Retinal pigment epithelial cell (primary cell): ENCODE results near the gene FBXO31.

Experiments used
- DNase-seq: peaks from one replicate; pipeline ENCODE4 v3.0.0-alpha.2; 2010; ENCODE audit warnings: low read depth
- H3K4me3 ChIP-seq: 2 replicates; pipeline ENCODE4 v1.5.1; 2011; ENCODE audit warnings: mild to moderate bottlenecking, low read length, control low read depth, moderate library complexity
- TF ChIP-seq, protein P1 (sequence below): conservative IDR thresholded peaks from 2 replicates; pipeline ENCODE4 v1.5.1; 2011; ENCODE audit warnings: low read depth, low read length, control low read depth, inconsistent platforms

The FBXO31 gene

DNA sequence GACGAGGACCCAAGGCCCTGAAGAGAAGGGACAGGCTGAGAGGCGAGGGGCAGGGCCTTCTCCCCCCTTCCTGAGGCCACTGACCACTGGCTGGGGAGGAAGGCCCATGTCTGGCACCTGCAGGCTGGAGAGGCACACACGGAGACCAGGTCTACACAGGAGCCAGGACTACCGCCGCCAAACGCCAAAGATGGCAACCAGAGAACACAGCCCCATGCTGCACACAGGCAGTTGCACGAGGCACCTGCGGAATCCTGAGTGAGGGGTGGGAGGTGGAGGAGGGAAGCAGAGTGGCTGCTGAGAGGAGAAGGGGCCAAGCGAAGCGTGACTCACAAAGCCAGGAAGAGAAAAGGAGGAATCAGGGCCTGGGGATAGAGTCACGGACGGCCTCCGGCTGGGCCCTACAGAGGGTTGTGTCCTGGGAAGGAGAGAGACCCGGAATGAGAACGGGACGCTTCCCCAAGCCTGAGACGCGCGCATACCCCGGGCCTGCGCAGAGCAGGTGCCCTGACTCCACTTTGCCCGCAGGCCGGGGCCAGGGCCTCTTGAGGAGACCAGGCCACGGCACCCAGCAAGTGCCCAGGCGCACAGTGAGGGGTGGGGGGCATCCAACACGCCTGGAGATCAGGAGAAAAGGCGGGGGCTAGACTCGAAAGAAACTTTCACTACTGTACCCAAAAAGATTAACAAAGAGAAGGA lies 37.7 kb downstream of the FBXO31 start:
- TF ChIP-seq, protein P1, sequence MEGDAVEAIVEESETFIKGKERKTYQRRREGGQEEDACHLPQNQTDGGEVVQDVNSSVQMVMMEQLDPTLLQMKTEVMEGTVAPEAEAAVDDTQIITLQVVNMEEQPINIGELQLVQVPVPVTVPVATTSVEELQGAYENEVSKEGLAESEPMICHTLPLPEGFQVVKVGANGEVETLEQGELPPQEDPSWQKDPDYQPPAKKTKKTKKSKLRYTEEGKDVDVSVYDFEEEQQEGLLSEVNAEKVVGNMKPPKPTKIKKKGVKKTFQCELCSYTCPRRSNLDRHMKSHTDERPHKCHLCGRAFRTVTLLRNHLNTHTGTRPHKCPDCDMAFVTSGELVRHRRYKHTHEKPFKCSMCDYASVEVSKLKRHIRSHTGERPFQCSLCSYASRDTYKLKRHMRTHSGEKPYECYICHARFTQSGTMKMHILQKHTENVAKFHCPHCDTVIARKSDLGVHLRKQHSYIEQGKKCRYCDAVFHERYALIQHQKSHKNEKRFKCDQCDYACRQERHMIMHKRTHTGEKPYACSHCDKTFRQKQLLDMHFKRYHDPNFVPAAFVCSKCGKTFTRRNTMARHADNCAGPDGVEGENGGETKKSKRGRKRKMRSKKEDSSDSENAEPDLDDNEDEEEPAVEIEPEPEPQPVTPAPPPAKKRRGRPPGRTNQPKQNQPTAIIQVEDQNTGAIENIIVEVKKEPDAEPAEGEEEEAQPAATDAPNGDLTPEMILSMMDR = no peak
- DNase-seq = no peak
- no peak overlapping the region for H3K4me3 ChIP-seq

DNA sequence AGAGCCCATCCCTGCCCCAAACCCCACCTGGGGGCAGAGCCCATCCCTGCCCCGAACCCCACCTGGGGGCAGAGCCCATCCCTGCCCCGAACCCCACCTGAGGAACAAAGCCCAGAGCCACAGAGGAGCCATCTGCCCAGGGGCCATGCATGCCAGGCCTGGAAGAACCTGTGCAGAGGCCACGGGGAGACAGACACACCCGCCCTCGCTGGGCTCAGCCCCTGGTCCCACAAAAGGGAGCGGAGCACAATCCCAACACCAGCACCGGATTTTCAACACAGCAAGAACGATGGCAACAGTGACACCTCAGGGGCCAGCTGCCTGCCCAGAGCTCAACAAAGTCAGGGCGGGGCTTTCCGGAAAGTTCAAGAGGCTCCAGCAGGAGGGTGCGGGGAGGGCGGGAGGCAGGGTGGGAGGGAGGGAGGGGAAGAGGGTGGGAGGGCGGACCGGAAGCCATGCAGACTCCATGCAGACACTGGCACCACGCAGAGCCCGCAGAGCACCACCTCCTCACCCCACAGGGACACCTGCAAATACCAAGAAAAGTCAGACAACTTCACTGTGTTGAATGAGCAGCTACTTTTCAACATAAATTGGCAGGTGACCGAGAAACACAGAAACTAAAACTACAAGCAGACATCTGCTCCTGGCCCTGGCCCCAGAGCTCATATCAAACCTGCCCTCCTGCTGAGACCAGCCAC lies 38.5 kb downstream of the FBXO31 start:
- H3K4me3 ChIP-seq = no peak overlapping the region
- DNase-seq = no peak
- TF ChIP-seq, protein P1 = no peak

DNA sequence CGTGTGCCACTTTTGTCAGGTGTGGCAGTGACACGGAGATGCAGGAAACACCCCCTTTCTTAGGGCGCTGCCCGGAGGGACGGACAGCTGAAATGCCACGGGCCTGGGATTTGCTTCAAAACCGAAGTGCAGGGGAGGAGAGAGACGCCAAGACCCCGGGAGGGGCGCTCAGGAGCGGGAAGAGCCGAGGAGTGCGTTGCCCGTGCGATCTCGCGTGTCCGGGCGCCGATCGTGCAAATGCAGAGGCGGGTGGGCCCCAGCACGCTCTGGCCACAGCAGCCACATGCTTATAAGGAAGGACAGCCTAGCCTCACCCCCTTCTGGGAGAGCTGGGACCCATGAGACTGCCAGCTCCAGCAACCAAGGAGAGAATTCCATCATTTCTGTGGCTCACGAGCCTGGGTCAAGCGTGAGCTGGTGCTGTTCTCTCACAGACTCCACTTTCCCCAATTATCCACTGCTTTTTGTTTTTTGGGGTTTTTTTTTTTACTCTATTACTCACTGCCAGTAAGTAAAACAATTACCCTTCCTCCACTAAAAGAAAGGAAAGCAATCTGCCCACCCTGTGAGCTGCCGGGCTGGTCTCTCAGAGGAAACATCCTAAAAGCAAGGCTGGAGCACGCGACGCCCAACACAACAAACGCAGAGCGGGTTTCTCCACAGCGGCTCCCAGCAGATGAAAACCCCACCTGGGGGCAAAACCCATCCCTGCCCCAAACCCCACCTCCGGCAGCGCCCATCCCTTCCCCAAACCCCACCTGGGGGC lies 39.2 kb downstream of the FBXO31 start:
- no peak overlapping the region for H3K4me3 ChIP-seq
- TF ChIP-seq, protein P1 = no peak
- no peak for DNase-seq

DNA sequence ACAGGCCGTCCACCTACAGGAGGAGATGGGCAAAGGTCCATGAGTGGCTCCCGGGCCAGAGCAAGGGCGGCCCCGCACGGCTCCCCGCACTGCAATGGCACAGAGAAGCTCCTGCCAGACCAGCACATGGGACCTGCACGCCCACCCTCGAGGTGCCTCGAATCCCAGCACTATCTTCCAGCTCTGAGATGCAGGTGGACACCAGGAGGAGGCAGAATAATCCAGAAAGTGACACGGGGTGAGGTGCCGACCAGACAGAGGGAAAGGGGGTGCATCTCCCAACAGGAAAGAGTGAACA lies 39.9 kb downstream of the FBXO31 start:
- H3K4me3 ChIP-seq = no peak overlapping the region
- TF ChIP-seq, protein P1 = no peak
- DNase-seq = no peak

DNA sequence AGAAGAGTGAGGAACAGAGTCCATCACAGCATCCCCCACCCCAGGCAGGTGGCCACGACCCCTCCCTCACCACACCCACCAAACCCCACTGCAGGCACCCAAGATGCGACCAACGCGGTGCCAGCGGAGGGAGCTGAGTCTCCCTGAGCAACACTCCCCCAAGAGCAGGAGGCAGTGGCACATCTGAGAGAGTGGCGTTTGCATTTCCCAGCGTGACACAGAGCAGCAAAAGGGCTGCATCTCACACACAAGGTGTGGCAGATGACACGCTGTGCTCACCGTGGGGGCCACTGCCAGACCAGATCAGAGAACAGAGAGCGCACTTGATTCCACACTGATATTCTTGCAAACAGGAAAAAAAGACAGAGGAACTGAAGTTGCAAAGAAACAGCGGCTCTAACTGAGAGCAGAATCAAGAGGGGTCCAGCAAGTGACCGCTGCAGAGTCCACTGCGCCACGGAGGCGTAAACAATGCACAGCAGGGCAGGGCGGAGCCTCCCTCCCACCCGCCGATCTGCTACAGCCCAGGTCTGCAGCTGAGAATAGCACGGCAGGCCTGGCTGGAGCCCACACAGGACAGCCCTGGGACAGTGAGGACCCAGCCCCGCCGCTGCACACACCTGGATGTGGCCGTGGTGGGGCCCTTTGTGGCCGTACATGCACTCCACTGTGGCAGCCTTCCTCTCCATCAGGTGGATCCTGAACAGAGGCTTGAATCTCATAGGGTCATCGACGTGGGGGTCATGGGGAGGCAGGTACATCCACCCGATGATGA lies 40.4 kb downstream of the FBXO31 start:
- no peak overlapping the region for H3K4me3 ChIP-seq
- TF ChIP-seq, protein P1 = no peak
- DNase-seq = no peak

DNA sequence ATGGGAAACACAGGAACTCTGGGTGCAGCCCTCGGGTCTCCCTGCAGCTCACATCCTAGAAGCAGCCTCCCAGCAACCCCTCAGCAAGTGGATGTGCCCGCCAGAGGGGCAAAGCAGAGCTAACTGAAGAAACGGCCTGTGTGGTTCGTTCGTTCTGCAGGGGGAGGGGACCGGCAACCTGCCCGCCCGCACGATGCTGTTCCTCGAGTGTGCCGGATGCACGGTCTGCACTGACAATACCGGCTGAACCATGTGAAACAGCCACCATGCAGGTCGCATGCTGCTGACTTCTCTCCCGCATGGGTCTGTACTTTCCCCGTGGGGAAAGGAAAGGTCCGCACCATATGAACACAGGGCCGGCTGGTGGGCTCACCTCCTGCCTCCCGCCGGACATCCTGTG lies 41.1 kb downstream of the FBXO31 start:
- no peak for DNase-seq
- TF ChIP-seq, protein P1 = no peak
- no peak overlapping the region for H3K4me3 ChIP-seq
